Ishikawa (cell line): ENCODE results near the gene WBP11.
A peak's percentile ranks its signal among the peaks of the same experiment; 100 is the strongest.

ENCODE experiments used
- CEBPB ChIP-seq: IDR thresholded peaks from 2 replicates; pipeline ENCODE4 v1.6.1; 2012
- CREB1 ChIP-seq: IDR thresholded peaks from 2 replicates; pipeline ENCODE4 v1.6.1; 2012; ENCODE audit warnings: low read depth
- EGR1 ChIP-seq: IDR thresholded peaks from 2 replicates; pipeline ENCODE4 v1.6.1; 2012
- EP300 ChIP-seq: IDR thresholded peaks from 2 replicates; pipeline ENCODE4 v1.6.1; 2012; ENCODE audit warnings: borderline replicate concordance
- FOXM1 ChIP-seq: IDR thresholded peaks from 2 replicates; pipeline ENCODE4 v1.6.1; 2012; ENCODE audit warnings: low read depth, borderline replicate concordance
- NFIC ChIP-seq: IDR thresholded peaks from 2 replicates; pipeline ENCODE4 v1.6.1; 2012
- RAD21 ChIP-seq: IDR thresholded peaks from 2 replicates; pipeline ENCODE4 v1.6.1; 2012; ENCODE audit warnings: low read depth
- TAF1 ChIP-seq: IDR thresholded peaks from 2 replicates; pipeline ENCODE4 v1.6.1; 2012; ENCODE audit warnings: low read depth, mild to moderate bottlenecking
- TCF12 ChIP-seq: IDR thresholded peaks from 2 replicates; pipeline ENCODE4 v1.6.1; 2012; ENCODE audit warnings: low read depth
- TEAD4 ChIP-seq: IDR thresholded peaks from 2 replicates; pipeline ENCODE4 v1.6.1; 2012
- YY1 ChIP-seq: IDR thresholded peaks from 2 replicates; pipeline ENCODE4 v1.6.1; 2012; ENCODE audit warnings: low read depth
- ZBTB7A ChIP-seq: IDR thresholded peaks from 2 replicates; pipeline ENCODE4 v1.6.1; 2012; ENCODE audit warnings: low read depth
- TF ChIP-seq, protein P1 (sequence below): IDR thresholded peaks from 2 replicates; pipeline ENCODE4 v1.6.1; 2012
- TF ChIP-seq, protein P2 (sequence below): IDR thresholded peaks from 2 replicates; pipeline ENCODE4 v1.6.1; 2012
- TF ChIP-seq, protein P3 (sequence below): IDR thresholded peaks from 2 replicates; pipeline ENCODE4 v1.6.1; 2012; ENCODE audit warnings: low read depth, mild to moderate bottlenecking

Gene WBP11

DNA sequence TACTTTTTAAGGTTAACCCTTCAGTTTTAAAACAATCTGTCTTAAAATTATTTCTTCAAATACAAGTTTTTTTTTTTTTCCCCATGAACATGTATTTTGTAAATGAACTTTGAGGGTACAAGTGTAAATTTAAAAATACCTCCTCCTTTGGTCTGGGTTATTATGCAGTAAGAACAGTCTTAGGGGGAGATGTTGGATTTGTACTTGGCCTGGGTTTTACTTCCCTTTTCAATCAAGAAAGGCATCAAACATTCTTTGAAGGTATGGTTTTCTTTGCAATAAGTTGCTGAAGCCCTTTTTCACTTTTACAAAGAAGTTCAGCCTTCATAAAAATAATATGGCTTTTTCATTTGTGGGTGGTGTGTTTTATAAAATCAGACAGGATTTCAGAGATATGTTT lies 20.5 kb downstream of the WBP11 start:
- TF ChIP-seq TCF12 (no peak), TEAD4 (no peak), EP300 (no peak)

DNA sequence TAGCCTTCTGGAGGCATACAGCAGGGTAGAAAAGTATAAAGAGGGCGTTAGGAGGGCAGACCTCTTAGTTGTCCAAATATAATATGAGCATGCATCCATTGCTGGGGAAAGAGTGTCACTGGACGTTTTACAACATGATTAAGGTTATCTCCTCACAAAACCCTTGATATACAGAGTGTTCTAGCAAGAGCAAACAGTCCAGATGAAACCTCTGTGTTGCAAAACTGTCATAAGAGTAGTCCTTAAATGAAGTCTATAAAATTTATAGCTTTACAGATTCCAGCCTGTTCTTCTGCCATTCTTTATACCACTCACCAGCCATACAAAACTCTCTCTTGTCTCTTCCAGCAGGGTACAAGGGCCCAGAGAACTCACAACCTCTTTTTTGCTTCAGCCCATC lies 21.7 kb downstream of the WBP11 start:
- TF ChIP-seq NFIC: no peak
- no peak for TF ChIP-seq EP300
- TF ChIP-seq EGR1: no peak
- TF ChIP-seq, protein P1, sequence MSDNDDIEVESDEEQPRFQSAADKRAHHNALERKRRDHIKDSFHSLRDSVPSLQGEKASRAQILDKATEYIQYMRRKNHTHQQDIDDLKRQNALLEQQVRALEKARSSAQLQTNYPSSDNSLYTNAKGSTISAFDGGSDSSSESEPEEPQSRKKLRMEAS: no peak
- no peak for TF ChIP-seq TAF1
- TF ChIP-seq, protein P2, sequence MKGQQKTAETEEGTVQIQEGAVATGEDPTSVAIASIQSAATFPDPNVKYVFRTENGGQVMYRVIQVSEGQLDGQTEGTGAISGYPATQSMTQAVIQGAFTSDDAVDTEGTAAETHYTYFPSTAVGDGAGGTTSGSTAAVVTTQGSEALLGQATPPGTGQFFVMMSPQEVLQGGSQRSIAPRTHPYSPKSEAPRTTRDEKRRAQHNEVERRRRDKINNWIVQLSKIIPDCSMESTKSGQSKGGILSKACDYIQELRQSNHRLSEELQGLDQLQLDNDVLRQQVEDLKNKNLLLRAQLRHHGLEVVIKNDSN: no peak
- TF ChIP-seq TCF12: no peak

DNA sequence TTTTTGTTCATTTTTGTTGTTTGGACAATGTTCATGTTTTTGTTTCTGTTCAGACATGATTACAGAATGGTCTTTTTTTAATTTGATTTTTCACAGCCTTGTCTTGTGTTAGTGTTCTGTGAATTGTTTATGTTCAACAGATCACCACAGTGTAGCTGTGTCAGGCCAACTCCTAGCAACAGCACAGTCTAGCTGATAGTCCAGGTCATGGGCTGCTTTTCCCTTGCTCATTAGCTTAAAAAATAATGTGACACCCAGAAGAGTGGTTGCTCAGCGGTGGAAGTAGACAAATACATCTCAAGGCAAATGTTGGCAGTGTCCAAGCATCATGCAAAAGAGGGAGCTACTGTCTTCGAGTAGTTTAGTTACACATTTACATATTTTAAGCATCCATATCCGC lies 22.4 kb downstream of the WBP11 start:
- no peak for TF ChIP-seq FOXM1
- no peak for TF ChIP-seq RAD21
- TF ChIP-seq NFIC: no peak
- no peak for TF ChIP-seq TCF12
- no peak for TF ChIP-seq EP300
- TF ChIP-seq, protein P2: no peak
- no peak for TF ChIP-seq EGR1
- no peak for TF ChIP-seq ZBTB7A

DNA sequence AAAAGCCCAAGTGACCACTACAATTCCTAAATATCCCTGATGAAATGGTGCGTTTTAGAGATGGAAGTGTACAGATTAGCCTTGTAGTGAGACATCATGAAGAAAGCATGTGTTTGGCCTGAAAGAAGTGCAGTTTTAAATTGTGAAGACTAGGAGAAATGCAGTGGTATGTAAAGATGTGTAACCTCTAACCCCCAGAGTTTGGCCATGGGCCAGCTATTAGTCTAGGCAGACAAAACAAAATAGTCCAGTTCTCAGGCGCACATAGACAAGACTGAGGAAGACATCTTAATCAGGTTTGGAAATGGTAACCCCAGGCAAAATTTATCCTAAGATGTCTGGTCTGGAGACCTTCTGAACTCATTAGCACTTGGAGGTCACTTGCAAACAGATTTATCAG lies 23.4 kb downstream of the WBP11 start:
- TF ChIP-seq RAD21 (no peak), EGR1 (no peak), TCF12 (no peak), CREB1 (no peak), FOXM1 (no peak), YY1 (no peak), EP300 (no peak)
- TF ChIP-seq, protein P3, sequence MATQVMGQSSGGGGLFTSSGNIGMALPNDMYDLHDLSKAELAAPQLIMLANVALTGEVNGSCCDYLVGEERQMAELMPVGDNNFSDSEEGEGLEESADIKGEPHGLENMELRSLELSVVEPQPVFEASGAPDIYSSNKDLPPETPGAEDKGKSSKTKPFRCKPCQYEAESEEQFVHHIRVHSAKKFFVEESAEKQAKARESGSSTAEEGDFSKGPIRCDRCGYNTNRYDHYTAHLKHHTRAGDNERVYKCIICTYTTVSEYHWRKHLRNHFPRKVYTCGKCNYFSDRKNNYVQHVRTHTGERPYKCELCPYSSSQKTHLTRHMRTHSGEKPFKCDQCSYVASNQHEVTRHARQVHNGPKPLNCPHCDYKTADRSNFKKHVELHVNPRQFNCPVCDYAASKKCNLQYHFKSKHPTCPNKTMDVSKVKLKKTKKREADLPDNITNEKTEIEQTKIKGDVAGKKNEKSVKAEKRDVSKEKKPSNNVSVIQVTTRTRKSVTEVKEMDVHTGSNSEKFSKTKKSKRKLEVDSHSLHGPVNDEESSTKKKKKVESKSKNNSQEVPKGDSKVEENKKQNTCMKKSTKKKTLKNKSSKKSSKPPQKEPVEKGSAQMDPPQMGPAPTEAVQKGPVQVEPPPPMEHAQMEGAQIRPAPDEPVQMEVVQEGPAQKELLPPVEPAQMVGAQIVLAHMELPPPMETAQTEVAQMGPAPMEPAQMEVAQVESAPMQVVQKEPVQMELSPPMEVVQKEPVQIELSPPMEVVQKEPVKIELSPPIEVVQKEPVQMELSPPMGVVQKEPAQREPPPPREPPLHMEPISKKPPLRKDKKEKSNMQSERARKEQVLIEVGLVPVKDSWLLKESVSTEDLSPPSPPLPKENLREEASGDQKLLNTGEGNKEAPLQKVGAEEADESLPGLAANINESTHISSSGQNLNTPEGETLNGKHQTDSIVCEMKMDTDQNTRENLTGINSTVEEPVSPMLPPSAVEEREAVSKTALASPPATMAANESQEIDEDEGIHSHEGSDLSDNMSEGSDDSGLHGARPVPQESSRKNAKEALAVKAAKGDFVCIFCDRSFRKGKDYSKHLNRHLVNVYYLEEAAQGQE: no peak
- TF ChIP-seq, protein P1: no peak
- TF ChIP-seq, protein P2: no peak

DNA sequence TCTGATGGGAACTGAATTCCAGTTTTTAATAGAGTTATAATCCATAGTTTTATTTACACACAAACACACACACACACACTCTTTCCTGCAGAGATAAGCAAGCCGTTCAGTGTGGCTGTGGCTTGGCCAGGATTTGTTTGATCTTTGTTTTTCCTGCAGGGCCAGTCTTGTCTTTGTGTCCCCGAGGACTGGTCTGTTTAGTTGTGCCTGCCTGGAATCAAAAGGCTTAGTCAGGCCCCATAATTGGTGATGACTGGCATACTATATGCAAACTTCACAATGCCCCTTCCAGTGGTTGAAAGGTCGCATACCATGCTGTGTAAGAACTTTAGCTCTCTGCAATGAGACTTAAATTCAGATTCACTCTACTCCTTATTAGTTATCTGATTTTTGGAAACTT lies 26.0 kb downstream of the WBP11 start:
- TF ChIP-seq FOXM1 (no peak), TEAD4 (no peak), CEBPB (no peak), CREB1 (no peak), NFIC (no peak), EGR1 (no peak), YY1 (no peak), TCF12 (no peak)
- TF ChIP-seq, protein P2: no peak
- TF ChIP-seq, protein P3: no peak

DNA sequence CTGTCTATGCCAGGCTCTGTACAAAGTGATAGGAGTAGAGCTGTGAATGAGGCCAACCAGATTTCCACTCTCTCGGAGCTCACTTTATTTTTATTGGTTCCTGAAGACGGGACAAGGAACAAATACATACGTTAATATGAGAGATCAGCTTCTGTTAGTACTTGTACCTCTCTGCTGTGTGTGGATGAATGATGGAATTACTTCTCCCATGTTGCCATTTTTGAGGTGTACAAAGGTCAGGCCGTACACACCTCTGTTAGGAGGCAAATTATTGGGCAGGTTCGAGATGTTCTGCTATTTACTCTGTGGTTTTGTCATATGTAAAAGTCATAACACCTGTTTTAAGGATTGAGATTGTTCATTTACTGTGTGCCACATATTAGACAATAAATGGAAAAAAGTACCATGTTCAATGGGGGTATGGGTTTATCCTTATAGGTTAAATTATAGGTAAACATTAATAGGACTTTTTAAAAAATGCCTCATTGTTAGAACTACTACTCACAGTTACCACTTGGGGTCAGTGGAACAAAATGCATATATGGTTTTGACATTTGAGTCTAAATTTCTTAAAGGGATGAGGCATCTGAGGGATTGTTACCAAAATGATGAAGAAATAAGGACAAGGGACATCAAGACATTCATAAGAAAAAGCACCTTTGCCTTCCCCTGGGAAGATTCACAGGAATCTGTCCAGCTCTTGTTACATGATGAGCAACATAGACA lies 26.9 kb downstream of the WBP11 start:
- peak; percentile 15; the same call in 1 of the 2 replicates for TF ChIP-seq RAD21
- TF ChIP-seq, protein P2: no peak
